GM10248 (cell line): Measurements from ENCODE around the gene TSTD1.

Experiments
- CTCF ChIA-PET: fragments of 300-600 bp; sonication (Branson Sonifier 250); formaldehyde crosslinking; extraction: SDS; loops from one replicate; lab custom pipeline; 2021; ENCODE audit warnings: antibody characterized with exemption; lab: Yijun Ruan, JAX
- POLR2A ChIA-PET: fragments of 350-650 bp; sonication (Branson Sonifier 250); formaldehyde crosslinking; extraction: SDS; loops from one replicate; lab custom pipeline; 2020; ENCODE audit warnings: antibody characterized with exemption; lab: Yijun Ruan, JAX
- DNase-seq: peaks from one replicate; pipeline ENCODE4 v3.0.0; 2012; ENCODE audit errors: extremely low spot score
- TF ChIP-seq, protein P1 (sequence below): IDR thresholded peaks from 2 replicates; pipeline ENCODE4 v1.5.1; 2012; ENCODE audit warnings: mild to moderate bottlenecking, low read depth; ENCODE audit errors: extremely low read depth, missing control alignments, control extremely low read depth

The TSTD1 gene

DNA sequence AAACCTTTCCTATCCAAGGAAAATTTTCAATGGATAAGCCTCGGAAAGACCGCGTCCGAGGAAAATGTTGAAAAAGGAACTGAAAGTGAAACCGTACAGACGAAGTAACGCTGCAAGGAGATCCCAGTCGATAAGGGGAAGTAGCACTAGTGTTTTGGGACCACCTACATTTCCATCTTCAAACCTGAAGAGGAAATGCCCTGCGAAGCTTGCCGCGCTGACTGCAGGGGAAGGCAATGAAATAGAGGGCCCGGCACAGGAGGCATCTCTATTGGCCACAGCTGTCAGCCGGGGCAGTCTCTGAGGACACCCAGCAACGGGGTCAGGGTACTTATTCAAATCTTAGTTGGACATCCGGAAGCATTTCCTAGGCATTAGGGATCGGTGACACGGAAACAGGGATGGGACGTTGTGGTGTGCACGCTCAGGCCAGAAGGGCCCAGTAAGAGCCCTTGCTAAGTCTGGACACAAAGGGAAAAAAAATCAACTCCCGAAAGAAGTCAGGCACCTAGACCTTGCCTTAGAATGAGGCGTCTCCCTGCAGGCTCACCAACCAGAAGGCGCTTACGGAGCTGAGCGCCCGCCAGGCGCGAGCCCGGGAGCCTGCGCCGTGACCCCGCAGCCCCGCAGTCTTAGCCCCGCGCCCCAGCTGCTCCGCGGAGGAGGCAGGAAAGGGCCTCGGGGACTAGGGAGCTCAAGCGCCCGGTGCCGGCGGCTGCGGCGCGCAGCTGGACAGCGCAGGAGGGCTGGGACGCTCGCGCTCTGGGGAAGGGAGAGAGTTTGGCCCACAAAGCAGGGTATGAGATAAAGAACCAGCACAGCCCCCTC, 6.4 kb upstream of the TSTD1 start:
- CTCF ChIA-PET = interaction anchor here (0.7 to 4.4 kb wide), 15 partner anchors 8 to 147 kb away, joined by 3 to 34 read pairs (median 5); partner anchors contain the start of genes ARHGAP30, F11R and KLHDC9

DNA sequence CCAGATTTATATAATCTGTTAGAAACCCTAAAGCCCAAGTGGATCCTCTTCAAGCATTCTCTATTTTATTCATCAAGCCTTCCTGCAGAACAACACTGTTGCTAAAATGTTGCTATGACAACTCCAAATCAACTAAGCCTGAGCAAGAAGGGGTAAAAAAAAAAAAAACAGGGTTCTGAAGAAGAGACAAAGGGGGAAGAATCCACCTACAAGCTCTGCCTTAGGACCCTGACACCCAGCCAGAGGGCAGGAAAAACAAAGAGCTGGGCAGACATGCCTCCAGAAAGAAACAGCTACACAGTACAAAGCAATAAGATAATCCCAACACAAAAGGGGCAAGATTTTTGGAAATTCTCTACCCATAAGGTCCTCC, 5.8 kb upstream of the TSTD1 start:
- CTCF ChIA-PET = interaction anchor here (1.1 to 4.4 kb wide), 7 partner anchors 8 to 96 kb away, joined by 3 to 34 read pairs (median 4); partner anchors contain the start of genes ARHGAP30, F11R and KLHDC9
- DNase-seq = no peak
- POLR2A ChIA-PET = interaction anchor here (0.6 to 2.9 kb wide), 3 partner anchors 23 to 60 kb away, joined by 3 to 13 read pairs (median 3); partner anchors contain the start of gene F11R
- TF ChIP-seq, protein P1, sequence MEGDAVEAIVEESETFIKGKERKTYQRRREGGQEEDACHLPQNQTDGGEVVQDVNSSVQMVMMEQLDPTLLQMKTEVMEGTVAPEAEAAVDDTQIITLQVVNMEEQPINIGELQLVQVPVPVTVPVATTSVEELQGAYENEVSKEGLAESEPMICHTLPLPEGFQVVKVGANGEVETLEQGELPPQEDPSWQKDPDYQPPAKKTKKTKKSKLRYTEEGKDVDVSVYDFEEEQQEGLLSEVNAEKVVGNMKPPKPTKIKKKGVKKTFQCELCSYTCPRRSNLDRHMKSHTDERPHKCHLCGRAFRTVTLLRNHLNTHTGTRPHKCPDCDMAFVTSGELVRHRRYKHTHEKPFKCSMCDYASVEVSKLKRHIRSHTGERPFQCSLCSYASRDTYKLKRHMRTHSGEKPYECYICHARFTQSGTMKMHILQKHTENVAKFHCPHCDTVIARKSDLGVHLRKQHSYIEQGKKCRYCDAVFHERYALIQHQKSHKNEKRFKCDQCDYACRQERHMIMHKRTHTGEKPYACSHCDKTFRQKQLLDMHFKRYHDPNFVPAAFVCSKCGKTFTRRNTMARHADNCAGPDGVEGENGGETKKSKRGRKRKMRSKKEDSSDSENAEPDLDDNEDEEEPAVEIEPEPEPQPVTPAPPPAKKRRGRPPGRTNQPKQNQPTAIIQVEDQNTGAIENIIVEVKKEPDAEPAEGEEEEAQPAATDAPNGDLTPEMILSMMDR = no peak

More for the DNA sequence above, 6.4 kb upstream of the TSTD1 start:
- peak; percentile 76 for DNase-seq
- TF ChIP-seq, protein P1 = no peak
- POLR2A ChIA-PET = interaction anchor here (0.6 to 2.9 kb wide), 9 partner anchors 9 to 121 kb away, joined by 3 to 13 read pairs (median 3); partner anchors contain the start of genes ARHGAP30, DEDD, F11R and PPOX

DNA sequence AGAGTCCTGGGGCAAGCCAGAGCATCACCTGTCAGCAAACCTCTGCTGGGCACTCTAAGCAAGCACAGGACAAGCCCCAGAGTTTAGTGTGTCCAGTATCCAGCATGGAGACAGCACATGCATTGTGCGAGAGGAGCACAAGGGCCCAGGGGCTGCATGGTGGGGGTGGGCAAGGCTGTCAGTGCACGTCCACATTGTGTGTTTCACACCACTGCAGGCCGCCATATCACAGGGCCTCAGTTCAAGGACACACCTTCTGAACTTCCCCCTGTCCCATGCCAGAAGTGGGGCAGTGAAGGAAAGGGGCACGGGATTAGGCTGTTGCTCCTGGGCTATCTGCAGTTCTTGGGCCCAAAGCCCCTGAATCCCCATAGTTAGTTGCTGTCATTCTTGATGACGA, 782 bp upstream of the TSTD1 start:
- CTCF ChIA-PET = interaction anchor here (0.7 to 5.6 kb wide), 13 partner anchors 9 to 126 kb away, joined by 3 to 49 read pairs (median 6); partner anchors contain the start of genes F11R, KLHDC9, NIT1 and PFDN2
- POLR2A ChIA-PET = interaction anchor here (0.7 kb wide), 1 partner anchor 1407 kb away, joined by 11 read pairs; no protein-coding TSS in a partner anchor
- TF ChIP-seq, protein P1 = no peak
- DNase-seq = no peak

DNA sequence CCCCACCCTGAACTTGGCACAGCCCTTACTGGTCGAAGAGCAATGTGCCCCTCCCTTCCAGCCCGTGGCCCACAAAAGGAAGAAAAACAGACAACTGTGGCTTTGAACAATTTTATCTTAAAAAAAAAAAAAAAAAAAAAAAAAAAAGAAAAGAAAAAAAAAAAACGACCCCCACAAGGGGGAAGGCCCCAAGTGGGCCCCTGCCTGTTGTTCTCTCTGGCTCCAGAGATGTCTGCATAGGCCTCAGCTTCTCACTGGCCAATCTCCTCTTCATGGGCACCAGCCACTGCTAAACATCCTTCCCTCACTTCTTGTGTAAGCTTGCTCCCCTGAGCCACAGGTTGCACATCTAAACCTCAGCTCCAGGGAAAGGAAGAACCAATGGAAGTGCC, 386 bp upstream of the TSTD1 start:
- TF ChIP-seq, protein P1 = no peak
- no peak for DNase-seq
- CTCF ChIA-PET = interaction anchor here (1.0 to 5.6 kb wide), 7 partner anchors 8 to 99 kb away, joined by 3 to 49 read pairs (median 6); partner anchors contain the start of genes F11R, KLHDC9, NIT1 and PFDN2
- POLR2A ChIA-PET = interaction anchor here (0.7 to 1.7 kb wide), 3 partner anchors 8 to 1406 kb away, joined by 7 to 11 read pairs (median 7); partner anchors contain the start of gene F11R

DNA sequence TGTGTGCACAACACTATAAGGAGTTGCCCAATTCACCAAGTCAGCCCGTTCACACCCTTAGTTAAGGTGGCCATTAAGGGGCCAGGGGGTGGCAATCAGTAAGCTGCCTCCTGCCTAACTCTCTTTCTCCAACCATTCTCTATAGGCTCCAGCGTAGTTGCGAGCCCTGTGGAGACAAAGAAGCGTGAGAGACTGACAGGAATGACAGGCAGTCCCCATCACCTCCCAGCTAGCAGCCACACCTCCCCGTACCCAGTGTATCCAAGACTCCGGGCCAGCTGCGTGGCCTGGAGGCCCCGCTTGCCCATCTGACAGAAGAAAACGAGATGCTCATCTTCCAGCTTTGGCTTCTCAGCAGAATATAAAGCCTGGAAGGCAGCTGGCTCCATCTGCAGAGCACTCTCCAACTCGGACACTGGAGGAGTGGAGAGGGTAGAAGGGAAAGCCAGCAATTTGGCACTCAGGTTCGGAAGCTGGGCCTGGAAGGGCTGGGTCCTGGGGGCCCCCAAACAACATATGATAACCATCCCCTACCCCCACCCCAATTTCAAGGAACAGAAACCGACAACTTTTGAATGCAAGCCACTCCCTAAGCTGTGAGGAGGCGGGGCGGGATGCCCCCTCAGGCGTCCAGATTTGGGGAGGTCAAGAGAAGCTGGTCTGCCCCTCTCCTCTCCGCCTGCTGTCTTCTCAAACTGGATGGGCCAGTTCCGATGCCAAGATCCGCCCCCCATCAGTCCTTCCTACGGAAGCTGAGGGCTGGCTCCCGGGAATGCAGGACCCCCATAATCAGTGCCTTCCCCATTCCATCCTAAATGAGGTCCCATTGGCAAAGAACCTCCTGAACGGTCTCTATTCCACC, 872 bp downstream of the TSTD1 start:
- ChIA-PET CTCF (interaction anchor here (1.0 to 5.6 kb wide), 5 partner anchors 11 to 61 kb away, joined by 3 to 49 read pairs (median 10); partner anchors contain the start of genes F11R and KLHDC9), POLR2A (interaction anchor here (0.7 to 1.7 kb wide), 4 partner anchors 9 to 268 kb away, joined by 3 to 7 read pairs (median 5); partner anchors contain the start of gene F11R)
- DNase-seq = peak; percentile 37
- TF ChIP-seq, protein P1 = no peak
